GM23248 (cell line): ENCODE results near the gene SCNN1A. TPM values are rescaled to one million over a fixed set of nuclear protein-coding genes. Genes with fewer than 3 reads are reported as not detected.

Experiments used
- DNase-seq: peaks from one replicate; pipeline ENCODE4 v3.0.0-alpha.2; 2015
- H2AFZ ChIP-seq: fragments of 200-600 bp; sonication (generic); 2 replicates; pipeline ENCODE4 v1.6.1; 2016; ENCODE audit warnings: antibody characterized with exemption
- H3F3A ChIP-seq: fragments of 200-600 bp; sonication (generic); 2 replicates; pipeline ENCODE4 v1.6.1; 2016; ENCODE audit warnings: mild to moderate bottlenecking, antibody characterized with exemption, mixed run types; ENCODE audit not compliant: insufficient read depth
- H3K27ac ChIP-seq: fragments of 200-600 bp; sonication (generic); 2 replicates; pipeline ENCODE4 v1.5.1; 2016; ENCODE audit warnings: mild to moderate bottlenecking
- H3K27me3 ChIP-seq: fragments of 200-600 bp; sonication (generic); replicated peaks from 2 replicates; pipeline ENCODE4 v1.6.1; 2016; ENCODE audit warnings: mild to moderate bottlenecking; ENCODE audit not compliant: insufficient read depth
- H3K36me3 ChIP-seq: fragments of 200-600 bp; sonication (generic); 2 replicates; pipeline ENCODE4 v1.6.1; 2016; ENCODE audit warnings: low read depth, mild to moderate bottlenecking
- H3K4me1 ChIP-seq: fragments of 200-600 bp; sonication (generic); 2 replicates; pipeline ENCODE4 v1.6.1; 2016; ENCODE audit warnings: mild to moderate bottlenecking; ENCODE audit not compliant: insufficient read depth
- H3K4me2 ChIP-seq: fragments of 200-600 bp; sonication (generic); one replicate; pipeline ENCODE4 v1.6.1; 2016; ENCODE audit warnings: mild to moderate bottlenecking; ENCODE audit not compliant: unreplicated experiment
- H3K4me3 ChIP-seq: fragments of 200-600 bp; sonication (generic); 2 replicates; pipeline ENCODE4 v1.5.1; 2016; ENCODE audit warnings: mild to moderate bottlenecking
- H3K79me2 ChIP-seq: fragments of 200-600 bp; sonication (generic); 2 replicates; pipeline ENCODE4 v1.6.1; 2016; ENCODE audit warnings: mild to moderate bottlenecking; ENCODE audit not compliant: insufficient read depth
- H3K9ac ChIP-seq: fragments of 200-600 bp; sonication (generic); 2 replicates; pipeline ENCODE4 v1.6.1; 2016; ENCODE audit warnings: mild to moderate bottlenecking
- H3K9me2 ChIP-seq: fragments of 200-600 bp; sonication (generic); 2 replicates; pipeline ENCODE4 v1.6.1; 2016; ENCODE audit warnings: mixed run types, mild to moderate bottlenecking, moderate library complexity; ENCODE audit not compliant: insufficient read depth
- H3K9me3 ChIP-seq: fragments of 200-600 bp; sonication (generic); one replicate; pipeline ENCODE4 v1.6.1; 2017; ENCODE audit warnings: low read depth
- H4K20me1 ChIP-seq: fragments of 200-600 bp; sonication (generic); 2 replicates; pipeline ENCODE4 v1.6.0; 2016; ENCODE audit not compliant: insufficient read depth
- EZH2 ChIP-seq: fragments of 200-600 bp; sonication (generic); IDR thresholded peaks from 2 replicates; pipeline ENCODE4 v1.6.1; 2018; ENCODE audit warnings: antibody characterized with exemption, mild to moderate bottlenecking; ENCODE audit not compliant: insufficient read depth, poor library complexity, severe bottlenecking
- EZH2phosphoT487 ChIP-seq: fragments of 200-600 bp; sonication (generic); IDR thresholded peaks from 2 replicates; pipeline ENCODE4 v1.6.1; 2018; ENCODE audit warnings: antibody characterized with exemption, moderate library complexity, mild to moderate bottlenecking, low read depth; ENCODE audit not compliant: insufficient read depth
- WGBS, 2 experiments: methylation state at CpG; one replicate each; pipeline ENCODE4 v1.1.6; 2015 to 2017; ENCODE audit warnings: low lambda C conversion rate in 2 of 2, low coverage in 1 of 2; ENCODE audit errors: missing lambda C conversion rate in 2 of 2; 5-methylcytosine and 5-hydroxymethylcytosine counted together
- in situ Hi-C: fragments of 300-500 bp; cut with MboI; formaldehyde crosslinking; loops from 2 replicates; pipeline ENCODE4 v1.15.0; 2020
- polyA plus RNA-seq: library from polyadenylated mRNA; unstranded; fragments of >200 nt; fragmentation: Nextera tagmentation; extraction: Ambion mirVana; gene quantifications from 2 replicates; pipeline ENCODE4 v1.2.1, GENCODE V29; 2016
- total RNA-seq: library from RNA; depleted of rRNA; stranded (reverse); fragments of >200 nt; shearing (Covaris generic); gene quantifications from 2 replicates; pipeline ENCODE4 v1.2.3, GENCODE V29; 2014

The SCNN1A gene
- total and polyA plus RNA-seq, 2 experiments from 2014 or later = 0.59 to 0.76 TPM

DNA sequence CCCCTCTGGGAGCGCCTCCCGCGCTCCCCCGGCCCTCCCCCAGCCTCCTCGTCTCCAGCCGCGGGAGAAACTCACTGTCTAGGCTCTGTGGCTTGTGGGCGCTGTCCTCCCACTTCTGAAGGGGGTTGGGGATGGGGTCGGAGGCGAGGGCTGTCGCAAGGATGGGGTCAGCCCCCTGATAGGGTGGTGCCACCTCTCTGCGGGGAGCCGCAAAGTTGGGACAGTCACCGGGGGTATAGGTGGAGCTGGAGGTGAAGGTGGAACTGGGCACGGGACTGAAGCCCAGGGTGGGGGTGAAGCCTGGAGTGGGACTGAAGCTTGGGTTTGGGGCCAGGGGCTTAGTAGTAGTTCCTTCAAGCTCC lies 45.7 kb downstream of the SCNN1A start:
- Histone ChIP-seq H3K36me3 (peaks cover 60% of the 10 kb centered on the region), H3K27ac (no peak overlapping the region)
- in situ Hi-C loops = no loop called here

DNA sequence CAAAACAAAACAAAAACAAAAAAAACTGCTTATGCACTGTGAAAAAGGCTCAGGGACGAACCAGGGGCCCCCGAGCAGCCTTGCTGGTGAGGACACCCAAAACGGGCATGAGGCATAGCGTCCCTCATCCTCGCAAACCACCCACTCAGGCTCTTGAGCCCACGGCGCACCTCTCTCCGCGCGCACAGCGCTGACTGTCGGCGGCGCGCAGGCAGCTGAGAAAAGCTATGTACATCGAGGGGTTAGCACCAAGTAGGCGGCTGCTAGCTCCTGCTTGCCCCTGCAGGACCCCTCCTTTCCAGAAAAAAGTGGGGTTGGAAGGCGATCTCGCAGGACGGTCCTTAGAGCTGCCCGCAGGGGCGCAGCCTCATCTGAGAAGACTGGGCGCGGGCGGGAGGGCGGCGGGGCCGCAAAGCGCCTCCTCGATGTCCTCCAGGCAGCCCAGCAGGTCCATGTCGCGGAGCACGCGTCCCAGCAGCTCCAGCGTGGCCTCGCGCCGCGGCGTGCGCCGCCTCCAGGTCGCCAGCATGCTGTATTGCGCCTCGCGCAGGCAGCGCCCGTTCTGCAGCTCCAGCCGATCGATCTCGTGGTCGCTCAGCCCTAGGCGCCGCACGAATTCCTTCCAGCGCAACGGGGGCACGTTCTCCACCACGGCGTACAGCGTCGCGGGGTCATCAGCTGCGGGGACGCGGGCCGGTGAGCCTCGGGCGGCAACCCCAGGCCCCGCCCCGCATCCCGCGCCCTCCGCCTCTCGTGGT lies 46.2 kb downstream of the SCNN1A start:
- Histone ChIP-seq H3K36me3 (peaks cover 55% of the 10 kb centered on the region), H2AFZ (no peak overlapping the region), H3K79me2 (peaks cover 57% of the 10 kb centered on the region), H3K9ac (no peak overlapping the region), H3K4me1 (peaks cover 45% of the 10 kb centered on the region), H4K20me1 (0 out of 2 replicates have a peak, but pooled peaks cover 3% of the 10 kb centered on the region), H3K9me3 (no peaks in the 10 kb centered on the region), H3K27me3 (no peaks in the 10 kb centered on the region), H3F3A (peaks cover 72% of the 10 kb centered on the region), H3K9me2 (no peaks in the 10 kb centered on the region), H3K27ac (no peak overlapping the region), H3K4me3 (no peak overlapping the region), H3K4me2 (no peak overlapping the region)
- 88 to 96% methylated on average over 30 to 75 of the region's 75 CpGs for WGBS, 2 experiments
- DNase-seq = no peak
- TF ChIP-seq EZH2 (no peak), EZH2phosphoT487 (no peak)
- in situ Hi-C loops = no loop called here

More for the DNA sequence above, 45.7 kb downstream of the SCNN1A start:
- Histone ChIP-seq H2AFZ (no peak overlapping the region), H3K4me2 (no peak overlapping the region), H3K4me1 (peaks cover 46% of the 10 kb centered on the region), H3K4me3 (no peak overlapping the region), H3K79me2 (peaks cover 63% of the 10 kb centered on the region), H3K9ac (no peak overlapping the region), H3F3A (peaks cover 72% of the 10 kb centered on the region), H3K9me2 (no peaks in the 10 kb centered on the region), H3K27me3 (no peaks in the 10 kb centered on the region), H3K9me3 (no peaks in the 10 kb centered on the region), H4K20me1 (0 out of 2 replicates have a peak, but pooled peaks cover 3% of the 10 kb centered on the region)
- TF ChIP-seq EZH2 (no peak), EZH2phosphoT487 (no peak)
- 86 to 91% methylated on average over 10 to 15 of the region's 15 CpGs for WGBS, 2 experiments
- DNase-seq = no peak

DNA sequence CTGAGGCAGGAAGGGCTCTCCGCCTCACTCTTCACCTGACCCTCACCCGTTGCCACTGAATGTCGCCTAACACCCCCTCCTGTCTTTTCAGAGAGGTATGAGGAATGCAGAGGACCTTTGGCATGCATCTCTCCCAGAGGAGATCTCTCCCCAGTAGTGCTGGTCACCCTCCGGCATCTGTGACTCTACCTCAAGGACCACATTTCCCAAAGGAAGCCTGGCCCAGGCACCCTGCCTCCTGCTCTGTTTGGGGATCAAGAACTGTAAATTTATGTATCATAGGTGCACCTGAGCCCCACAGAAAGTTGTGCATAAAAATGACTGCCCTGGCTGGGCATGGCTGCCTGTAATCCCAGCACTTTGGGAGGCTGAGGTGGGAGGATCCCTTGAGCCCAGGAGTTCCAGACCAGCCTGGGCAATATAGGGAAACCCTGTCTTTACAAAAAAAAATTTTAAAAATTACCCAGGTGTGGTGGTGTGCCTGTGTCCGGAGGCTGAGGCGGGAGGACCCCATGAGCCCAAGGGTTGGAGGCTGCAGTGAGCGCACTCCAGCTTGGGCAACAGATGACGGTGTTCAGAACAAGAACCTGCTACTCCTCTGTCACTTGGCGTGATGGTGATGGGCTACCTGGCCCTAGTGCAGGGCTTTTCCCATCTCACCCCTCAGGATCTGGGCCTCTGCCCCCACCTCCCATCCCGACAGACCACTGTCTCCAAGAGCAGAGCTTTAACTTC lies 47.2 kb downstream of the SCNN1A start:
- no peak overlapping the region for H3K4me3 ChIP-seq
- H3K4me2 ChIP-seq = no peak overlapping the region
- no peak overlapping the region for H2AFZ ChIP-seq
- in situ Hi-C loops = no loop called here
- 0 out of 2 replicates have a peak, but pooled peaks cover 3% of the 10 kb centered on the region for H4K20me1 ChIP-seq
- DNase-seq = no peak
- H3K9ac ChIP-seq = no peak overlapping the region
- H3K9me3 ChIP-seq = no peaks in the 10 kb centered on the region
- peaks cover 70% of the 10 kb centered on the region for H3F3A ChIP-seq
- H3K27ac ChIP-seq = no peak overlapping the region
- no peak for TF ChIP-seq EZH2phosphoT487
- TF ChIP-seq EZH2 = no peak
- H3K27me3 ChIP-seq = no peaks in the 10 kb centered on the region
- 78 to 84% methylated on average over 10 of the region's 10 CpGs for WGBS, 2 experiments
- no peaks in the 10 kb centered on the region for H3K9me2 ChIP-seq
- peaks cover 52% of the 10 kb centered on the region for H3K79me2 ChIP-seq
- peaks cover 44% of the 10 kb centered on the region for H3K4me1 ChIP-seq
- peaks cover 55% of the 10 kb centered on the region for H3K36me3 ChIP-seq

GRCh38 chr12:6327229-6328041 lies 47.9 kb downstream of the SCNN1A start:
- no peak overlapping the region for H3K9ac ChIP-seq
- peaks cover 42% of the 10 kb centered on the region for H3K4me1 ChIP-seq
- no peak for TF ChIP-seq EZH2phosphoT487
- TF ChIP-seq EZH2 = no peak
- no peaks in the 10 kb centered on the region for H3K27me3 ChIP-seq
- no peak overlapping the region for H3K27ac ChIP-seq
- no peak overlapping the region for H2AFZ ChIP-seq
- no peak for DNase-seq
- peaks cover 48% of the 10 kb centered on the region for H3K36me3 ChIP-seq
- H3K79me2 ChIP-seq = peaks cover 47% of the 10 kb centered on the region
- WGBS, 2 experiments = 57 to 61% methylated on average over 19 to 33 of the region's 33 CpGs
- H3K4me3 ChIP-seq = no peak overlapping the region
- no peaks in the 10 kb centered on the region for H3K9me3 ChIP-seq
- H4K20me1 ChIP-seq = 0 out of 2 replicates have a peak, but pooled peaks cover 3% of the 10 kb centered on the region
- in situ Hi-C loops = no loop called here
- H3F3A ChIP-seq = peaks cover 67% of the 10 kb centered on the region
- no peak overlapping the region for H3K4me2 ChIP-seq
- H3K9me2 ChIP-seq = no peaks in the 10 kb centered on the region
